ENCODE data around the gene AIF1L.

Gene AIF1L

GRCh38 chr9:131080589-131080988 is 15.7 kb upstream of the AIF1L start:
- FAIRE-seq, result no peak

GRCh38 chr9:131081868-131082267 is 14.5 kb upstream of the AIF1L start:
- TF ChIP-seq POLR2AphosphoS5 (IDR thresholded peaks at IDR 0.05; ENCODE audit: low read depth, low read length), result no peak
- no peak for FAIRE-seq
- DNase-seq (ENCODE audit: insufficient read length), result no peak

More at GRCh38 chr9:131080589-131080988, 15.7 kb upstream of the AIF1L start:
- no peak for TF ChIP-seq TAF1 (IDR thresholded peaks at IDR 0.05; ENCODE audit: borderline replicate concordance, low read depth, low read length)
- no peak for TF ChIP-seq POLR2AphosphoS5 (IDR thresholded peaks at IDR 0.05; ENCODE audit: low read depth, low read length)
- no peak for TF ChIP-seq POLR2A (IDR thresholded peaks at IDR 0.05; ENCODE audit: low read depth, low read length)
- no peak for DNase-seq (ENCODE audit: insufficient read length)

GRCh38 chr9:131082774-131083512 is 13.4 kb upstream of the AIF1L start:
- DNase-seq (ENCODE audit: insufficient read length), result no peak
- FAIRE-seq, result no peak
- TF ChIP-seq TAF1 (IDR thresholded peaks at IDR 0.05; ENCODE audit: borderline replicate concordance, low read depth, low read length) (no peak), POLR2A (IDR thresholded peaks at IDR 0.05; ENCODE audit: low read depth, low read length) (no peak), POLR2AphosphoS5 (IDR thresholded peaks at IDR 0.05; ENCODE audit: low read depth, low read length) (no peak)

GRCh38 chr9:131084661-131085369 is 11.5 kb upstream of the AIF1L start:
- DNase-seq (ENCODE audit: insufficient read length), result no peak

GRCh38 chr9:131085370-131086122 is 10.8 kb upstream of the AIF1L start:
- FAIRE-seq, result no peak
- no peak for DNase-seq (ENCODE audit: insufficient read length)
- TF ChIP-seq TAF1 (IDR thresholded peaks at IDR 0.05; ENCODE audit: borderline replicate concordance, low read depth, low read length), result no peak
- no peak for TF ChIP-seq POLR2AphosphoS5 (IDR thresholded peaks at IDR 0.05; ENCODE audit: low read depth, low read length)
- no peak for TF ChIP-seq POLR2A (IDR thresholded peaks at IDR 0.05; ENCODE audit: low read depth, low read length)

More at GRCh38 chr9:131084661-131085369, 11.5 kb upstream of the AIF1L start:
- FAIRE-seq, result no peak
- TF ChIP-seq TAF1 (IDR thresholded peaks at IDR 0.05; ENCODE audit: borderline replicate concordance, low read depth, low read length), result no peak
- TF ChIP-seq POLR2AphosphoS5 (IDR thresholded peaks at IDR 0.05; ENCODE audit: low read depth, low read length), result no peak

GRCh38 chr9:131087354-131087893 is 8.9 kb upstream of the AIF1L start:
- FAIRE-seq, result no peak

GRCh38 chr9:131090025-131090787 is 6.1 kb upstream of the AIF1L start:
- no peak for FAIRE-seq
- TF ChIP-seq TAF1 (IDR thresholded peaks at IDR 0.05; ENCODE audit: borderline replicate concordance, low read depth, low read length) (no peak), POLR2A (IDR thresholded peaks at IDR 0.05; ENCODE audit: low read depth, low read length) (no peak), POLR2AphosphoS5 (IDR thresholded peaks at IDR 0.05; ENCODE audit: low read depth, low read length) (no peak)
- DNase-seq (ENCODE audit: insufficient read length), result no peak

More at GRCh38 chr9:131087354-131087893, 8.9 kb upstream of the AIF1L start:
- DNase-seq (ENCODE audit: insufficient read length), result no peak
- TF ChIP-seq TAF1 (IDR thresholded peaks at IDR 0.05; ENCODE audit: borderline replicate concordance, low read depth, low read length), result no peak

GRCh38 chr9:131091352-131091992 is 4.9 kb upstream of the AIF1L start:
- no peak for TF ChIP-seq TAF1 (IDR thresholded peaks at IDR 0.05; ENCODE audit: borderline replicate concordance, low read depth, low read length)
- no peak for TF ChIP-seq POLR2A (IDR thresholded peaks at IDR 0.05; ENCODE audit: low read depth, low read length)
- TF ChIP-seq POLR2AphosphoS5 (IDR thresholded peaks at IDR 0.05; ENCODE audit: low read depth, low read length), result no peak

GRCh38 chr9:131092030-131092429 is 4.3 kb upstream of the AIF1L start:
- FAIRE-seq, result no peak
- TF ChIP-seq TAF1 (IDR thresholded peaks at IDR 0.05; ENCODE audit: borderline replicate concordance, low read depth, low read length) (no peak), POLR2AphosphoS5 (IDR thresholded peaks at IDR 0.05; ENCODE audit: low read depth, low read length) (no peak), POLR2A (IDR thresholded peaks at IDR 0.05; ENCODE audit: low read depth, low read length) (no peak)
- no peak for DNase-seq (ENCODE audit: insufficient read length)

More at GRCh38 chr9:131091352-131091992, 4.9 kb upstream of the AIF1L start:
- DNase-seq (ENCODE audit: insufficient read length) (no peak), FAIRE-seq (no peak)

- TF ChIP-seq TAF1 (IDR thresholded peaks at IDR 0.05; ENCODE audit: borderline replicate concordance, low read depth, low read length) (no peak), POLR2AphosphoS5 (IDR thresholded peaks at IDR 0.05; ENCODE audit: low read depth, low read length) (no peak), POLR2A (IDR thresholded peaks at IDR 0.05; ENCODE audit: low read depth, low read length) (no peak)
- DNase-seq (ENCODE audit: insufficient read length) (no peak), FAIRE-seq (no peak)
These were observed 3.5 kb upstream of the AIF1L start for GRCh38 chr9:131092548-131093440.

All from GM12892 (cell line).